NCI-H1092 treated with DMSO at 0.1 percent for 48 hours (cell line): Measurements from ENCODE around the gene GEMIN7.

Source experiments
- DNase-seq: peaks from one replicate; lab custom pipeline; 2025; lab: John Stamatoyannopoulos, UW

Gene GEMIN7

GRCh38 chr19:45128806-45129205, 49.7 kb downstream of the GEMIN7 start:
- DNase-seq: no peak

GRCh38 chr19:45130236-45130635, 51.2 kb downstream of the GEMIN7 start:
- DNase-seq: no peak

- DNase-seq: peak; percentile 41
These were observed 52.0 kb downstream of the GEMIN7 start for GRCh38 chr19:45130888-45131615.

- no peak for DNase-seq
These were observed 54.6 kb downstream of the GEMIN7 start for GRCh38 chr19:45133661-45134060.

- no peak for DNase-seq
These were observed 56.3 kb downstream of the GEMIN7 start for GRCh38 chr19:45135176-45135885.

- DNase-seq: no peak
These were observed 57.6 kb downstream of the GEMIN7 start for GRCh38 chr19:45136507-45137178.

GRCh38 chr19:45137179-45137761, 58.2 kb downstream of the GEMIN7 start:
- peak; percentile 30 for DNase-seq

GRCh38 chr19:45138303-45138751, 59.3 kb downstream of the GEMIN7 start:
- DNase-seq: no peak

- no peak for DNase-seq
These were observed 60.5 kb downstream of the GEMIN7 start for GRCh38 chr19:45139286-45140143.

- DNase-seq: no peak
These were observed 61.1 kb downstream of the GEMIN7 start for GRCh38 chr19:45140144-45140503.

- no peak for DNase-seq
These were observed 61.5 kb downstream of the GEMIN7 start for GRCh38 chr19:45140533-45140932.
